ENCODE results near the gene SNRNP25.

DNA sequence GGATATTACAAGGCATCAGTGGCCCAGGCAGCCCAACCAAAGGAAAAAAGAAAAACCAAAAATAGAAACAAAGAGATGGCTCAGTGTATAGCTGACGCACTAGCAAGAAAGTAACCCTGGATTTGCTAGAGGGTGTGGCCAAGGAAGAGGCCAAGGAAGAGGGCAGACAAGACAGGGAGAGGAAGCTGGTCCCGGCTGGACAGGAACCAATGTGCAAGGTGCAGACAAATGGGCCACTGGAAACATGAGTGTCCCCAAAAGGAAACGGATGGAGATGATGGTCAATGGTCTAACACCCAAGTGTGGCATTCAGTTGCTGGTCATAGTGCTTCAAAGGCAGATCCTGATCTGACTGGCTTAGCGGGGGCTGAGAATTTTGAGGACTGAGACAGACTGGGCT is 10.9 kb upstream of the SNRNP25 start:
- TF ChIP-seq, protein P1, sequence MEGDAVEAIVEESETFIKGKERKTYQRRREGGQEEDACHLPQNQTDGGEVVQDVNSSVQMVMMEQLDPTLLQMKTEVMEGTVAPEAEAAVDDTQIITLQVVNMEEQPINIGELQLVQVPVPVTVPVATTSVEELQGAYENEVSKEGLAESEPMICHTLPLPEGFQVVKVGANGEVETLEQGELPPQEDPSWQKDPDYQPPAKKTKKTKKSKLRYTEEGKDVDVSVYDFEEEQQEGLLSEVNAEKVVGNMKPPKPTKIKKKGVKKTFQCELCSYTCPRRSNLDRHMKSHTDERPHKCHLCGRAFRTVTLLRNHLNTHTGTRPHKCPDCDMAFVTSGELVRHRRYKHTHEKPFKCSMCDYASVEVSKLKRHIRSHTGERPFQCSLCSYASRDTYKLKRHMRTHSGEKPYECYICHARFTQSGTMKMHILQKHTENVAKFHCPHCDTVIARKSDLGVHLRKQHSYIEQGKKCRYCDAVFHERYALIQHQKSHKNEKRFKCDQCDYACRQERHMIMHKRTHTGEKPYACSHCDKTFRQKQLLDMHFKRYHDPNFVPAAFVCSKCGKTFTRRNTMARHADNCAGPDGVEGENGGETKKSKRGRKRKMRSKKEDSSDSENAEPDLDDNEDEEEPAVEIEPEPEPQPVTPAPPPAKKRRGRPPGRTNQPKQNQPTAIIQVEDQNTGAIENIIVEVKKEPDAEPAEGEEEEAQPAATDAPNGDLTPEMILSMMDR (IDR thresholded peaks at IDR 0.05): no peak
- no peak for TF ChIP-seq POLR2A (IDR thresholded peaks at IDR 0.05)
